H1 (cell line): Measurements from ENCODE around the gene SNRPE.

ENCODE experiments used
- SIX5 ChIP-seq: IDR thresholded peaks from 2 replicates; pipeline ENCODE4 v1.6.1; 2011; ENCODE audit warnings: mild to moderate bottlenecking, low read depth, low read length
- SUZ12 ChIP-seq: fragments of 200-600 bp; sonication (generic); IDR thresholded peaks from 2 replicates; pipeline ENCODE4 v1.6.1; 2012; ENCODE audit warnings: mild to moderate bottlenecking, inconsistent platforms, low read length, moderate library complexity, mixed read lengths
- TF ChIP-seq, protein P1 (sequence below): IDR thresholded peaks from 2 replicates; pipeline ENCODE4 v1.6.1; 2012; ENCODE audit warnings: inconsistent platforms

DNA sequence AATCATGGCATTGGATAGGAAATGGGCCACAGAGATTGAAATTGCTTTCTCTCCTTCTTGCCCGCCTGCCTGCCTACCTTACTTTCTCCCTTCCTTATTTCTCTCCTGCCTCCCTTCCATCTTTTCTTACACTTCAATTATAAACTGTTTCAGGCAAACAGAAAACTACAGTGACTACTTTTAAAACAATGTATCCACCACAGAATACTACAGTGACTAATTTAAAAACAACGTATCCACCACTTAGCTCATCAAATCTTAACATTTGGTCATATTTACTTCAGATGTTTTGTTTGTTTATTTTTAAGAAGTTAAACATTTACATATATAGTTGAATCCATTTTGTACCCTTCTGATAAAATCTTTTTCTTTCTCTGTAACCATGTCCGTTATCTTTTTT is 54.4 kb downstream of the SNRPE start:
- TF ChIP-seq, protein P1, sequence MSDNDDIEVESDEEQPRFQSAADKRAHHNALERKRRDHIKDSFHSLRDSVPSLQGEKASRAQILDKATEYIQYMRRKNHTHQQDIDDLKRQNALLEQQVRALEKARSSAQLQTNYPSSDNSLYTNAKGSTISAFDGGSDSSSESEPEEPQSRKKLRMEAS = no peak
- TF ChIP-seq SUZ12 (no peak), SIX5 (no peak)
